NCI-H1930 (cell line): ENCODE data around the gene ZNF430.
A peak's percentile ranks its signal among the peaks of the same experiment; 100 is the strongest.
"Not testable (repeated sequence)": the region's sequence is repeated elsewhere in the genome, so short reads cannot be mapped to it uniquely, and the experiment has no call there.

Experiments used
- DNase-seq, 2 experiments: peaks; one replicate each; lab custom pipeline; 2025; lab: John Stamatoyannopoulos, UW

The ZNF430 gene

DNA sequence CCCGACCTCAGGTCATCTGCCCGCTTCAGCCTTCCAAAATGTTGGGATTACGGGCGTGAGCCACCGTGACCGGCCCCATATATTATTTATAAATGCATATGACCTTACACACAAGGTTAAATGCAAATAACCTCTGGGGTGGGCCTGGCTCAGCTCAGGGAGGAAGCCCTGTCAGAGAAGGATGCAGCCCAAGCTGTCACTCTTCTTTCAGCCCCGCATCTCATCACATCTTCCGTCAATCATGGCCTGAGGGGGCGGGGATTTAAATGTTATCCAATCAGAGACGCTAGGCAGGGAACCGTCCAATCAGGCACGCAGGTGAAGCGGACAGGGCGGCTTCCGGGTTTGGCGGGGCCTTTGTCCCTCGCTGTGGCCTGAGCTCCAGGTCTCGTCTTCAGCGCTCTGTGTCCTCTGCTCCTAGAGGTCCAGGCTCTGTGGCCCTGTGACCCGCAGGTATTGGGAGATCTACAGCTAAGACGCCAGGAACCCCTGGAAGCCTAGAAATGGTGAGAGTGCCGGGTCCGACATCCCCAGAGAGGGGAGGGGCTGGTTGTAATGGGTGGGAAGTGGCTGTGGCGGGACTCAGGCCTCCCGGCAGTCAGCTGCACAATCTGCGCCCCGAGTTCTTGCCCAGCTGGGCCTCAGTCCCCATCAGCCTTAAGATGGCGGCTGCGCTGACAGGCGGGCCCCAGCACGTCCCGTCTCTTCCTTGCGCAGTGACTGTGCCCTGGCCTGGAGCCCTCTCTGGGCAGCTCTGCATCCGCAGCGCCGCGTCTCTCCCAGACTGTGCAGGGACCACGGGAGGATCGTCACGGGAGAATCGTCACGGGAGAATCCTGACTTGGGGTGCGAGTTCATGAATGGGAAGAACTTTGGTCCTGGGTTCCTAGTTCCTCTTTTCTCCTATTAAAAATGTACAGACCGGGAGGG lies at the start of gene ZNF430:
Gene ZNF430 (plus strand): TSS at position 360 of the 930 bp plus-strand sequence. CDS start 144 bp downstream, at position 504.
- peak; percentile 85 to 87 for DNase-seq

DNA sequence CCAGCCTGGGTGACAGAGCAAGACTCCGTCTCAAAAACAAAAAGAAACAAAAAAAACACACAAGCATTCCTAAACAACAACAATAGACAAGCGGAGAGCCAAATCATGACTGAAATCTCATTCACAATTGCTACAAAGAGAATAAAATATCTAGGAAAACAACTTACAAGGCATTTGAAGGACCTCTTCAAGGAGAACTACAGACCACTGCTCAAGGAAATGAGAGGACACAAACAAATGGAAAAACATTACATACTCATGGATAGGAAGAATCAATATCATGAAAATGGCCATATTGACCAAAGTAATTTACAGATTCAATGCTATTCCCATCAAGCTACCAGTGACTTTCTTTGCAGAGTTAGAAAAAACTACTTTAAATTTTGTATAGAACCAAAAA lies 27.7 kb upstream of the ZNF430 start:
- DNase-seq = not testable (repeated sequence)

DNA sequence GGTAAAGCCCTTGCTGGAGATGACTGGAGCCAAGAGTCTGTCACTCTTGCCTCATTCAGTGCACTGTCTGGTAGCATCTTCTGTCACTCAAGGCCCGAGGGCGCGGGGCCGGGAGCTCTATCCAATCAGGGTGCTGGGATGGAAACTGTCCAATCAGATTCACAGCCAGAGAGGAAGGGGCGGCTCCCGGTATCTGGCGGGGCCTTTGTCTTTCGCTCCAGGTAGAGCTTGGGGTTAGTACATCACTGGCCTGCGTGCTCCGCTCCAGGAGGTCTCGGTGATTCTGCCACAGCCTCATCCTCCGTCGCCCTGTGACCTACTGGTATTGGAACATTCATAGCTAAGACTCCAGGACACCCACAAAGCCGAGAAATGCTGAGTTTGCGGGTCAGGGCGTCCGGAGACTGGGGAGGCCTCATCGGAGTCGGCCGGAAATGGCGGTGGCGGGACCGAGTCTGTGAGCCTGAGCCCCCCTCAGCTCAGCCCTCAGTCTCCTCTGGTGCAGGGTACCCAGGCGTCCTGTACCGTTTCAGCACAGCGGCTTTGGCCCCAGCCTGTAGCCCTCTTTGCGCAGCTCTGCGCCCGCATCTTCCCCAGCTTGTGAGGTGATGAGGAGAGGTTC lies 20.6 kb upstream of the ZNF430 start:
- peak; percentile 44 to 70 for DNase-seq

DNA sequence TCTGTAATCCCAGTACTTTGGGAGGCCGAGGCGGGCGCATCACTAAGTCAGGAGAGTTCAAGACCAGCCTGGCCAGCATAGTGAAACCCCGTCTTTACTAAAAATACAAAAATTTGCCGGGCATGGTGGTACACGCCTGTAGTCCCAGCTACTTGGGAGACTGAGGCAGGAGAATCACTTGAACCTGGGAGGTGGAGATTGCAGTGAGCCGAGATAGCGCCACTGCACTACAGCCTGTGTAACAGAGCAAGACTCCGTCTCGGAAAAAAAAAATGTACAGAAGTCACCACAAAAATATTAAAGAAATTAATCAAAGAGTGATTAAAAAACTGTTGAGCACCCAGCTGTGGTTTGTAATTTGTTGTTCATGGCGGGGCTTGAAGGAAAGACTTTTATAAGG lies 781 bp downstream of the ZNF430 start:
- not testable (repeated sequence) for DNase-seq

DNA sequence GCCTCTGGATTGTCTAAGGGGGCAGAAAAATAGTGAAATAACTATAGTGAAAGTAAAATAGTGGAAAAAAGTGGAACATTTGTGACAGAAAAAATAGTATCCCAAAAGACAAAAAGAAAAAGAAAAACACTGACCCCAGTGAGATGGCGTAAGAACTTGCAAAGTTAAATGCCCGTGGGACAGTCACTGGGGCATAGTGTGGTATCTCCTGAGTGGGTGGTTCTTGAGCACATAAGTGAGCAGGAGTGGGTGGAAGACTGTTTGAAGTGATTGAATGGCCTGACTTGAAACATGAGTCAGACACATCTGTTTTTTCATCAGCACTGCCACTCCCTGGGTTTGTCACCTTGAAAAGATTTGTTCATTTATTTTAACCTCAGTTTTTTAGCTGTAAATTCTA lies 2.5 kb downstream of the ZNF430 start:
- DNase-seq = no peak

DNA sequence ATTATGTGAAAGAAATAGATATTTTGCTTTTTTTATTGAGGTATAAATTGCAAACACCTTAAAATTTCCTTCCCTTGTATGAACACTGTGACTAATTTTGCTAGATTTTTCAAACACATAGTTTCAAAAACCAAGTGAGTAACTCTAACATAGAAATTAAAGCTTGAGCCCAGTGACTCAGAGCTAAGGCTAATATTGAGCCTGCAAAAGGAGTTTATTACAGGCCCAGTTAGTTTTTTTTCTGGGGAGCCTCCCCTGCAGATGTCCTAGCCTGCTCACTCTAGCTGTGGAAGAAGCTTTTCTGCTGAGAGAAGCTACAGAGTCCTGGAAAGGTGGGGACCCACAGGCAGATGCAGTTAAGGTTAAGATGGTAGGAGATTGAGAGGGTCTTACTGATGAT lies 3.4 kb downstream of the ZNF430 start:
- DNase-seq = no peak

DNA sequence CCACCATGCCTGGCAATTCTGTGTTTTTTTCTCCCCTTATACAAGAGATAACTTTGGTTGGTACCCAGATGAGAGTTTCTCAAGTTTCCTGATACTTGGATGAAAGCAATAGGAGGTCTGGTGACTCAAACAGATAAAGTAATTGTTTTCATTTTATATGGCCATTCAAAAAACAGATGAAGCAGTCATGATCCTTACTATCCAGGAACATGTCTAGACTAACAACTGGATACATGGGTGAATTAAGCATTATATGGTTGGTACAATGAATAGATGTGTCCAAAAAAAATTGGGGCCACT lies 8.5 kb downstream of the ZNF430 start:
- DNase-seq = no peak

DNA sequence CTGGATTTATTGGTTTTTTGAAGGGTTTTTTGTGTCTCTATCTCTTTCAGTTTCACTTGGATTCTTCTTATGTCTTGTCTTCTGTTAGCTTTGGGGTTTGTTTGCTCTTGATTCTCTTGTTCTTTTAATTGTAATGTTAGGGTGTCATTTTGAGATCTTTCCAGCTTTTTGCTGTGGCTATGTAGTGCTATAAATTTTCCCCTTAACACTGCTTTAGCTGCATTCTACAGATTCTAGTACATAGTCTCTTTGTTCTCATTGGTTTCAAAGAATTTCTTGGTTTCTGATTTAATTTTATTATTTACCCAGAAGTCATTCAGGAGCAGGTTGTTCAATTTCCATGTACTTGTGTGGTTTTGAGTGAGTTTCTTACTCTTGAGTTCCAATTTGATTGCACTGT lies 24.6 kb downstream of the ZNF430 start:
- no peak for DNase-seq

DNA sequence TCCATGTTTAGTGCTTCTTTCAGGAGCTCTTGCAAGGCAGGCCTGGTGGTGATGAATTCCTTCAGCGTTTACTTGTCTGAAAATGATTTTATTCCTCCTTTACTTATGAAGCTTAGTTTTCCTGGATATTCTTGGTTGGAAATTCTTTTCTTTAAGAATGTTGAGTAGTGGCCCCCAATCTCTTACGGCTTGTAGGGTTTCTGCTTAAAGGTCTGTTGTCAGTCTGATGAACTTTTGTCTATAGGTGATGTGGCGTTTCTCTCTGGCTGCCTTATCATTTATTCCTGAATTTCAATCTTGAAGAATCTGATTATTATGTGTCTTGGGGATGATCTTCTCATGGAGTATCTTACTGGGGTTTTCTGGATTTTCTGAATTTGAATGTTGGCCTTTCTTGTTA lies 26.0 kb downstream of the ZNF430 start:
- DNase-seq = no peak

DNA sequence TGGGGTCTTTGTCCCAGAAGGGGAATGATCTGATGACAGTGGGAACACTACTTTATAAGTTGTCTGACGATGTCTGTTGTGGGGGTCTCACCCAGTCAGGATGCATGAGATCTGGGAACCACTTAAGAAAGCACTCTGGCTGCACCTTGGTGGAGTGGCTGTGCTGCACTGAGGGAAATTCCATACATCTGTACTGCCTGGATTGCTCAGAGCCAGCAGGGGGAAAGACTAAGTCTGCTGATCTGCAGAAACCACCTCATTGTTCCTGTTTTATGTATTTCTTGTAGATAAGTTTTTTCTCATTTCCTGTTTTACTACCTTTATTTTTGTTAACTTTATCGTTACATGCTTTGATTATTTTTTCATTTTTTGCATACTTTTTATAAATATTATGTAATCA lies 27.3 kb downstream of the ZNF430 start:
- no peak for DNase-seq

DNA sequence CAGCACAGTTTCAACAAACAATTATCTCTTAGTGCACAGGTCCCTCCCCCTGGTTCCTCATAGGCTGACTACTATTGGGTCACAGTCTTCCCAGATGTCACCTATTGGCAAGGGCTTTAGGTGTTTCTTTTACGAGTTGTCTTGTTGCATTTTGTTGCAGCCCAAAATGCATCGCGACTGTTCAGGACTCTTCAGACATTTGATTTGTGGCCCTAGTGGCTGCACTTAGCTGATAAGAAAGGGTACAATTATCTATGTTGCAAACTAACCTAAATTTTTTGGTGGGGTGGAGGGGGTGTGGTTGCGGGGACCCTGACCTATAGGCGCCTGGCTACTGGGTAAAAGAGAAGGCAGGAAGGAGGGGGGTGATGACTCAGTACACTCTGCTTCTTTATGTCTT lies 32.4 kb downstream of the ZNF430 start:
- DNase-seq = no peak

DNA sequence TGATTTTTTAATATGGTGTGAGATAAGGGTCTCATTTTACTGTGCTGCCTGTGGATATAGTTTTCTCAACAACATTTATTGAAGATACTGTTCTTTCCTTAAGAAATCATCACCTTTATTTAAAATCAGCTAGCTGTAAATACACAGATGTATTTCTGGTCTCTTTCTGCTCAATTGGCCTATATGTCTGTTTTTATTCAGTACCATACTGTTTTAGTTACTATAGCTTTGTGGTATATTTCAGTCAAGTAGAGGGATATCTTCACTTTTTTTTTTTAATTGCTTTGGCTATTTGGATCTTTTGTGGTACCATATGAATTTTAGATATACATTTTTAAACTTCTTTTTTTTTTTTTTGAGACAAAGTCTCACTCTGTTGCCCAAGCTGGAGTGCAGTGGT lies 44.9 kb downstream of the ZNF430 start:
- DNase-seq = no peak

DNA sequence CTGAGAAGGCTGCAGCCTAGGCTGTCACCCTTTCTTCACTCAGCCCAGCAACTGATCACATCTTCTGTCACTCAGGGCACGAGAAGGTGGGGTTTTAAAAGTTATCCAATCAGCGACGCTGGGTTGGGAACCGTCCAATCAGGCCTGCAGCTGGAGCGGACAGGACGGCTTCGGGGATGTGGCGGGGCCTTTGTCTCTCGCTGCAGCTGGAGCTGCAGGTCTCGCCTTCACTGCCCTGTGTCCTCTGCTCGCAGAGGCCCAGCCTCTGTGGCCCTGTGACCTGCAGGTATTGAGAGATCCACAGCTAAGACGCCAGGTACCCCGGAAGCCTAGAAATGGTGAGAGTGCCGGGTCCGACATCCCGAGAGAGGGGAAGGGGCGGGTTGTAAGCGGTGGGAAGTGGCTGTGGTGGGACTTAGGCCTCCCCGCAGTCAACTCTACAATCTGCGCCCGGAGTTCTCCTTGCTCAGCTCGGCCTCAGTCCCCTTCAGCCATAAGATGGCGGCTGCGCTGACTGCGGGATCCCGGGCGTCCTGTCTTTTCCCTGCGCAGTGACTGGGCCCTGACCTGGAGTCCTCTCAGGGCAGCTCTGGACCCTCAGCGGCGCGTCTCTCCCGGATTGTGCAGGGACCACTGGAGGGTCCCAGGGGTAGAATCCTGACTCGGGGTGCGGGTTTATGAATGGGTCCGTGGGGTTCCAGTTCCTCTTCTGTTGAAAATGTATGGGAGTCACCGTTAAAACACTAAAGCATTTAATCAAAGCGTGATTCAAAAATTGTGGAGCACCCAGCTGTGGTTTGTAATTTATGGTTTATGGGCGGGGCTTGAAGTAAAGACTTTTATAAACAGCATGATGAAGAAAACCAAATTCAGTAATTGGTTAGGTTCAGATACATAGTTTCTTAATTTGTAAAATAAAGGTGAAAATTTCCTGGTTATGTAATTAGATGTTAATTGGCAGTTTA lies 61.8 kb downstream of the ZNF430 start, which contains the start of gene ZNF714:
Gene ZNF714 (plus strand): TSS at position 193 of the 965 bp plus-strand sequence. CDS start 16,066 bp downstream, outside the sequence.
- DNase-seq = no peak

DNA sequence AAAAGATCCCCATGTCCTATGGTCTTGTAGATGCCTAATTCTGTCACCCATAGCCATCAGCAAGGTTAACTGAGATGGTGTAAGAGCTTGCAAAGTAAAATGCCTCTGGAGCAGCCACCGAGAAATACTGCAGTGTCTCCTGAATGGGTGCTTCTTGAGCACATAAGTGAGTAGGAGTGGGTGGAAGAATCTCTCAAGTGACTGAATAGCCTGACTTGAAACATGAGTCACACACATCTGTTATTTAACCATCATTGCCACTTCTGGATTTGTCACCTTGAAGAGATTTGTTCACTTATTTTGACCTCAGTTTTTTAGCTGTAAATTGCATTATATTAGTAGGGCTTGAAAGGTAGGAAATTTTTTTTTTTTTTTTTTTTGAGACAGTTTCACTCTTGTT lies 63.9 kb downstream of the ZNF430 start:
- DNase-seq = no peak

DNA sequence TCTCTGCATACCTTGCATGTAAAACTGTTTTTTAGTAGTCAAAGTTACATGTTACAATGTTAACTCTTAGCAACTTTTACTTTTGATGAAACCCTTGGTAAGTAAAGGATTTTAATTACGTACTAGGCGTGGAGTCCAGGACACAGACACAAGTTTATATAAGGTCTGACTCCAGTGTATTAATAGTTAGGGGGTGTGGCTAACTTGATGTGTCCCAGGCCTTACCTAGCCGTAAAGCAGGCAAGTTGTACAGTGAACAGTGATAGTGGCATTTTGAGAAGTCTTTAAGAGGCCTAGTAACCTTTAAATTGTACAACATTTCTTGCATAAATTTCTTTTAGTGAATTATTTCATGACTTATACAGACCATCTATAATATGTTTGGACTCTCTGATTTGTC lies 67.4 kb downstream of the ZNF430 start:
- DNase-seq = no peak

DNA sequence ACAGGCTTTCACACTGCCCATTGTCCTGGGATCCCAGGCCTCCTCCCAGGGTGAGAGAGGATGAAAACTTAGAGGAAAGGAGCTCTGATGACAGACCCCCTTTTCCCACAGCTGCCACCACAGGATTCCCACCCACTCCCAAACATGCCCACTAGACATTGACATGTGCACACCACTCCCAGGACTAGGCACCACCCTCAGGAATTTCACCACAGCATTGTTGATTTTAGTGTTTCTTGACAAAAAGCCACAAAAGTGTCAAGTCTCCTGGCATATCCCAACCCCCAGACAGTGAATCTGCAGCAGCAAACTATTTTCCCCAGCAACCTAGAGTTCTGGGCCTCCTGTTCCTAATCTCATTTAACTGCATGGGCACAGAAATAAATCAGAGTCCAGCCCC lies 71.7 kb downstream of the ZNF430 start:
- no peak for DNase-seq

DNA sequence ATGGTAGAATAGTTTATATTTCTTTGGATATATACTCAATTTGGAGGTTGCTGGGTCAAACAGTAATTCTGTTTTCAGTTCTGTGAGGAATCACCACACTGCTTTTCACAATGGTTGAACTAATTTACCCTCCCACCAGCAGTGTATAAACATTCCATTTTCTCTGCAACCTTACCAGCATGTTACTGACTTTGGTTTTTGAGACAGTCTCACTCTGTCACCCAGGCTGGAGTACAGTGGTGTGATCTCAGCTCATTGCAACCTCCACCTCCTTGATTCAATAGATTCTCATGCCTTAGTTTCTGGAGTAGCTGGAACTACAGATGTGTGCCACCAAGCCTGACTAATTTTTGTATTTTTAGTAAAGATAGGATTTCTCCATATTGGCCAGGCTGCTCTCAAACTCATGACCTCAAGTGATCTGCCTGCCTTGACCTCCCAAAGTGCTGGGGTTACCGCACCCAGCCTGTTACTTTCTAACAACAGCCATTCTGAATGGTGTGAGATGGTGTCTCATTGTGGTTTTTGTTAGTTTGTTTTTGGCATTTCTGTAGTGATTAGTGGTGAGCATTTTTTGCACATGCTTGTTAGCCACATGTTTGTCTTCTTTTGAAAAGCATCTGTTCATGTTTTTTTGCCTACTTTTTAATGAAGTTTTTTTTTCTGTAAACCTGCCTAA lies 74.0 kb downstream of the ZNF430 start:
- DNase-seq = no peak

DNA sequence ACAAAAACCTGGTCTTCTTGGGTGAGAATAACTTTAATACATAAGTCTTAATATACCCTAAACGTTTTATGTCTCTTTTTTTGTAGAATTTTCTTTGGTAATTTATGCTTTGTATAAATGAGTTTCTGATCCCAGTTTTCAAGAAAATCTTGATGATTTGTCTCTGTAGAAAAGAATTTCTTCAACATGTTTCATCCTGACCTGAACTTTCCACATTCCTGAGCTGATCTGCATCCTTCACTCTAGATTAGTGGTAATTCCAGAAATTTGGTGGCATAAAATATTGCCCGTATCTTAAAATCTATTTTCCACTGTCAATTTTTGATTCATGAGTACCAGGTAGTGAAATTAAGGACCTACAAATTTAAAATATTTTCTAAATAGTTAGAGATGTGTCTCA lies 77.8 kb downstream of the ZNF430 start:
- no peak for DNase-seq

DNA sequence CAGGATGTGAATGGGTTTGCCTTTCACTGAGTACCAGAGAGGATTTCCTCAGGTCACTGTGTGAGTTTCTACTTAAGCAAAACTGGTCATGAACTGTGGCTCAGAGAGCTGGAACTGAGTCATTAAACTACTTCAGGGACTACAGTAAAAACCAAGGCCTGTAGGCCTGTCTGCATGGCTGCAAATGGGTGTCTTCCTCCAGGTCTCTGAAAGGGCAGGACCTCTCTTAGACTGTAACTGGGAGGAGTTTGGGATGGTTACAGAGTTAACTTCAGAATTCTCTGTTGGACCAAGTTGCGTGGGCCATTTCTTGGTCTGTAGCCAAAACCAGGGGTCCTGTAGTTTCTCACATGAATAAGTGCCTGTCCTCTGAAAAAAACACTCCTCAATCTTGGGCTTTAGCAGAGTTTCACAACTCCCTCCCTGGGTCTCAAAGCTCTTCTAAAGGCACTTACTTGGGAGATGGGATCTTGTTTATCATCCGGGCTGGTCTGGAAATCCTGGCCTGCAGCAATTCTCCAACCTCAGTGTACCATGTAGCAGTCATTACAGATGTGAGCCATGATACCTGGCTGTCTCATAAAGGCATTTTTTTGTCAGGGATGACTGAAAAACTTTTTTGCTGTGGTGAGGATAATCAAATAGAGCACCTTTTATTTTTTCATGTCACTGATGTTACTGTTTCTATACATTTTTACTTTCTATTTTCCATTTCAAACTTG lies 81.2 kb downstream of the ZNF430 start:
- no peak for DNase-seq

DNA sequence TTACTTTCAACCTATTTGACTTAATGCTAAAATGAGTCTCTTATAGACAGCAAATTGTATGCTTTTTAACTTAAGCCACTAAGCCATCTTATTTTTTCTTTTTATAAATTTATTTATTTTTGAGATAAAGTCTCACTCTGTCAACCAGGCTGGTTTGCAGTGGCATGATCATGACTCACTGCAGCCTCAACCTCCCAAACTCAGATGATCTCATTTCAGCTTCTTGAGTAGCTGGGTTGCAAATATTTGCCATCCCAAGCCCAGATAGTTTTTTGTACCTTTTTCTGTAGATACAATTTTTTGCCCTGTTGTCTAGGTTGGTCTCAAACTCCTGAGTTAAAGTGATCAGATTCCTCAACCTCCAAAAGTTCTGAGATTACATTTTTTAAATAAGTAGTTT lies 88.7 kb downstream of the ZNF430 start:
- no peak for DNase-seq
